GM19328 (cell line): ENCODE results near the gene FAM180A.

ENCODE experiments used
- ATAC-seq: cut with Tn5 transposase; IDR thresholded peaks from one replicate; pipeline ENCODE4 v1.9.1; 2021; ENCODE audit warnings: mild to moderate bottlenecking, moderate library complexity; ENCODE audit not compliant: unreplicated experiment

The FAM180A gene

DNA sequence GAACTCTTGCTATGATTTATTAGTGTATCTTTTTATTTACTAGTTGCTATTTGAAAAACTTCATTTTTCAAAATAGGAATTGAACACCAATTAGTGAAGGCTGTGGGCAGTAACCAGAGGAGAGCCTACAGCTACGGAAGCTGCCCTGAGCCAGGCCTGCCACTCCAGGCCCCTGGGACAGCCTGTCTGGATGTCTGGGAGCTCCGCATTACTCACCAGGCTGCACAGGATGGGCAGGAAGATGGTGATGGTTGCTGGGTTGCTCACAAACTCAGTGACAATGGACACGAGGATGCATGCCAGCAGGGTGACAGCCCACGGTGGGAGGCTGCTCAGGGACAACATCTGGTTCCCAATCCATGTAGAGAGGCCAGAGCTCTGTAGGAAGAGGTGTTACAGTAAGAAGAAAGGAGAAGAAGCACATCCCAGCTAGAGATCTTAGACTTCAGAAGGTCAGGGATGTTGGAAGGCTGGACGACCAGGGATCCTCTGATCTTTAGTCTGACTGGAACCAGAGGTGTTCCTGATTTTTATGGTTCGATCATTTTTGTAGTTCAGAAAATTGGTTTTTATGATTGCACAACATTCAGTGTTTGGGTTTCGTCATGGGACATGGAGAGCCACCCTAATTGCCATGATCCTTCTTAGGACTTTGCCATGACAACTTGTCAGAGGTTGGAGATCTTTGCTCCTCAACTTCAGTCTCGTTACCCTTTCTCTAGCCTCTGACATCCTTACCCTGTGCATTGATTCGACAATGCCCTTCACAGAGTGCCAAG is 63.1 kb downstream of the FAM180A start:
- no peak for ATAC-seq

DNA sequence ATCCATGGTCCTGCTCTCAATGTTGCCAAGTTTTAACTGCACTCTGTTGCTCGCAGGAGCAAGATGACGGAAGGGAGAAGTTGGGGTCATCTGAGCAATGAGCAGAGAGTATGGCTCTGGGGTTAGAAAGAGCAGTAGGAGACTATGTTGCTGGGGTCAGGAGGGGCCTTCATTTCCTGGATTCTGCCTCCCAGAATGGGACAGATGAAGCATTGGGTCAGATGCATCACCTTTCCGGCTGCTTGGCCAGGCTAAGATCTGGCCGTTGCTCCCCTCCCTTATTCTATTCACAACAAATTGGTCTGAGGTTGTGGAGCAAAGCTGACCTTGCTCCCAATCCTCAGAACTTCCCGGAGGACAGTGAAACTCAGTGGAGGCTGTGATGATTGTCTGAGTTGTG is 63.9 kb downstream of the FAM180A start:
- no peak for ATAC-seq

- ATAC-seq = no peak
These were observed 64.5 kb downstream of the FAM180A start for GRCh38 chr7:135684136-135684535.

DNA sequence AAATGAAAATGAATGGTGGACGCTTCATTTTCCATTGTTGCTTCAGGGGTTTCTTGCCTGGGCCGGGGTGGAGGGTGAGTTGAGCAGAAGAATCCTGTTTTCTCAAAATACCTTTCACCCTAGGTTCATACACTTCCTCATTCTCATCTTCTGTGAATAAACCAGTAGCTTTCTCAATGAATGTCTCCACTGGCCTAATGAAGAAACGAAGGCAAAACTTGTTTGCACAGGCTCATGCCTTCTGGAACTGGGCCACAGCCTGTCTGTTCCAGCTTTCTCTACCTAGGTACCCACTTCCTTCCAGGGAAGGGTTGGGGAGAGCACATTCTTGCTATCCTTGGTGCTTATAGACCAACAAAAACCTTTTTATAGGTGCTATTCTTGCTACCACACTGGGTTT is 65.0 kb downstream of the FAM180A start:
- no peak for ATAC-seq

- no peak for ATAC-seq
These were observed 66.4 kb downstream of the FAM180A start for GRCh38 chr7:135682191-135682590.

- no peak for ATAC-seq
These were observed 66.9 kb downstream of the FAM180A start for GRCh38 chr7:135681762-135682161.
